NCI-H1436 treated with DMSO at 0.1 percent for 48 hours (cell line): ENCODE measurements around the gene TRIM52.
"Not testable (repeated sequence)": the region's sequence is repeated elsewhere in the genome, so short reads cannot be mapped to it uniquely, and the experiment has no call there.

Source experiments
- DNase-seq: peaks from one replicate; lab custom pipeline; 2025; lab: John Stamatoyannopoulos, UW

Gene TRIM52

DNA sequence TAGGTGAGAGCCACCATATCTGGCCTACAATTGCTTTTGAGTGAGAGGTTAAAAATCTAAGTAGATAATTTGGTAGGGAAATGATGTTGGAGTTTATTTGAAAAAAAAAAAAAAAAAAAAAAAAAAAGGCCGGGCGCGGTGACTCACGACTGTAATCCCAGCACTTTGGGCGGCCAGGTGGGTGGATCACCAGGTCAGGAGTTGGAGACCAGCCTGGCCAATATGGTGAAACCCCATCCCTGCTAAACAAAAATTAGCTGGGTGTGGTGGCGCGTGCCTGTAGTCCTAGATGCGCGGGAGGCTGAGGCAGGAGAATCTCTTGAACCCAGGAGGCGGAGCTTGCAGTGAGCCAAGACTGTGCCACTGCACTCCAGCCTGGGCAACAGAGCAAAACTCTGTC lies 46.7 kb downstream of the TRIM52 start:
- DNase-seq: not testable (repeated sequence)

DNA sequence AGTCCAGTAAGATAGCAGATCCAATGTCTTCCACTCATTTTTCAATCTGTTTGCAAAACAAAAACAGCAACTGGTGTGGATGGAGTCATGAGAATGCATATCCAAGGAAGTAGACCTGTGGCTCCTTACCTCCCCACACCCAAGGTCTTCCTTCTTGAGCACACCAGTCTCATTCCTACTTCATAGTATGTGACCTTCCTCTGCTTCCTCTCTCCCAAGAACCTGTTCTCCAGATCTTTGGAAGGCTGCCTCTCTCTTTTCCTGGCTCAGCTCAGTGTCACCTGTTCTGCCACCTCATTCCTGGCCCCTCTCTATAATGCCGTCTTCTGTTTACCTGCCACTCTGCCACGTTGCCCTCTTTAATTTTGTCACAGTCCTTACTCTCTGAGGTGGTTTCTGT lies 48.0 kb downstream of the TRIM52 start:
- no peak for DNase-seq

DNA sequence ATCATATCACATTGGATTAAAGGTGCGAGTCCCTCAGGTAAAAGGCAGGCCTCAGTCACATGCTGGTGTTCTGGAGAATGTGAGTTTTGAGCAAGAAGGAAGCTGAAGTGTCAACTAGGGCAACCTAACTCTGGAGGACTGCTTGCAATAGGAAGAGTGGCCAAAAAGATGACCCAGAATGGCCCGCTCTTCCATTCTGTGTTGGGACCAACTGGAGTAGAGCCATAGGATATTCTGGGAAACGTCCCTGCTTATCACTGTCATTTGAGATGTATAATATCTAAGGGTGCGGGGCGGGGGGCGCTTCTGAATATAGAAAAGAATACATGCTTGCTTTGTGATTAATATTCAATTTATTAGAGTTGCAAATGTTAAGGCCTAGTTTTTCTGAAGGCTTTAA lies 48.9 kb downstream of the TRIM52 start:
- DNase-seq: no peak

DNA sequence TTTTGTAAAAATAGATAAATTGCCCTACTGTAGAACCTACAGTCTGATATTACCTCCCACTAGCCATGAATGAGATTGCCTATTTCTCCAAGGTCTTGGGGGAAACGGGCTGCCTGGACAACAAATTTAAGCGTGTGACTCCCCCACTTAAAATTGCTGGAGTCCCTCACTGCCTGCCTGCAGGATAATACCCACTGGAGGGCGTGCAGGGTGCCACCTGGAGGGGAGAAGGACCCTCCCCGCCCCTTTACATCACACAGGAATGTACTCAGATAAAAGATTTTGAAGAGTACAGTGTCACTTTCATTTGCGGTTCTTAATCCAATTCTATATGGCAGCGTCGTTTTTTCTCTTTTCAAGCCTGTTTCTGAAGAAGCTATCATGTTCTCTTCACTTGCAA lies 49.7 kb downstream of the TRIM52 start:
- no peak for DNase-seq

DNA sequence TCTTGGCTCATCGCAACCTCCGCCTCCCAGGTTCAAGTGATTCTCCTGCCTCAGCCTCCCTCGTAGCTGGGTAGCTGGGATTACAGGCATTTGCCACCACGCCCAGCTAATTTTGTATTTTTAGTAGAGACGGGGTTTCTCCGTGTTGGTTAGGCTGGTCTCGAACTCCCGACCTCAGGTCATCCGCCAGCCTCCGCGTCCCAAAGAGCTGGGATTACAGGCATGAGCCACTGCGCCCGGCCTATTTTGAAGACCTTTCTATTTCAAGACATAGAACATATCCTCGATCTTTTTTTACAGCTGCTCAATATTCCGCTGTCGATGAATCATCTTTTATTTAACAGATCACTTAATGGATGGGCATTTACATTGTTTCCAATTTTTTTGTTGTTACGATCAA lies 50.2 kb downstream of the TRIM52 start:
- not testable (repeated sequence) for DNase-seq

DNA sequence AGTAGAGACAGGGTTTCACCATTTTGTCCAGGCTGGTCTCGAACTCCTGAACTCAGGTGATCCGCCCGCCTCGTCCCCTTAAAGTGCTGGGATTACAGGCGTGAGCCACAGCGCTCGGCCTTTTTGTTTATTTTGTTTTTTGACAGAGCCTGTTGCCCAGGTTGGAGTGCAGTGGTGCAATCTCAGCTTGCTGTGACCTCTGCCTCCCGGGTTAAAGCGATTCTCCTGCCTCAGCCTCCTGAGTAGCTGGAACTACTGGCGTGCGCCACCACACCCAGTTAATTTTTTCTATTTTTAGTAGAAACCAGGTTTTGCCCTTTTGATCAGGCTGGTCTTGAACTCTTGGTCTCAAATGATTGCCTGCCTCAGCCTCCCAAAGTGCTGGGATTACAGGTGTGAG lies 50.8 kb downstream of the TRIM52 start:
- DNase-seq: not testable (repeated sequence)

DNA sequence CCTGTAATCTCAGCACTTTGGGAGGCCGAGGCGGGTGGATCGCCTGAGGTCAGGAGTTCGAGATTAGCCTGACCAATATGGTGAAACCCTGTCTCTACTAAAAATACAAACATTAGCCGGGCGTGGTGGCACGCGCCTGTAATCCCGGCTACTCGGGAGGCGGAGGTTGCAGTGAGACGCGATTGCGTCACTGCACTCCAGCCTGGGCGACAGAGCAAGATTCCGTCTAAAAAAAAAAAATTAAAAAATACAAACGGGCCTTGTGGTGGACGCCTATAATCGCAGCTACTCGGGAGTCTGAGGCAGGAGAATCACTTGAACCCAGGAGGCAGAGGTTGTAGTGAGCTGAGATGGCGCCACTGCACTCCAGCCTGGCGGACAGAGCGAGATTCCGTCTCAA lies 51.9 kb downstream of the TRIM52 start:
- DNase-seq: not testable (repeated sequence)

DNA sequence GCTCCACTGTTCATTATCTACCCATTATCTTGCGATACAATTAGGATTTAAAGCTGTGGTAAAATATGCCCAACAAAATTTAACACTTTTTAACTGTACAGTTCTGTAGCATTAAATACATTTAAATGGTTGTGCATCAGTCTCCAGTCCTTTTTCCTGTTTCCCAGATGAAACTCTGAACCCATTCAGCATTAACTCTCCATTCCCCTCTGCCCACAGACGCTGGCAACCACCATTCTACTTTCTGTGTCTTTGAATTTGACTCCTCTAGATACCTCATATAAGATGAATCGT lies 53.0 kb downstream of the TRIM52 start:
- DNase-seq: no peak

DNA sequence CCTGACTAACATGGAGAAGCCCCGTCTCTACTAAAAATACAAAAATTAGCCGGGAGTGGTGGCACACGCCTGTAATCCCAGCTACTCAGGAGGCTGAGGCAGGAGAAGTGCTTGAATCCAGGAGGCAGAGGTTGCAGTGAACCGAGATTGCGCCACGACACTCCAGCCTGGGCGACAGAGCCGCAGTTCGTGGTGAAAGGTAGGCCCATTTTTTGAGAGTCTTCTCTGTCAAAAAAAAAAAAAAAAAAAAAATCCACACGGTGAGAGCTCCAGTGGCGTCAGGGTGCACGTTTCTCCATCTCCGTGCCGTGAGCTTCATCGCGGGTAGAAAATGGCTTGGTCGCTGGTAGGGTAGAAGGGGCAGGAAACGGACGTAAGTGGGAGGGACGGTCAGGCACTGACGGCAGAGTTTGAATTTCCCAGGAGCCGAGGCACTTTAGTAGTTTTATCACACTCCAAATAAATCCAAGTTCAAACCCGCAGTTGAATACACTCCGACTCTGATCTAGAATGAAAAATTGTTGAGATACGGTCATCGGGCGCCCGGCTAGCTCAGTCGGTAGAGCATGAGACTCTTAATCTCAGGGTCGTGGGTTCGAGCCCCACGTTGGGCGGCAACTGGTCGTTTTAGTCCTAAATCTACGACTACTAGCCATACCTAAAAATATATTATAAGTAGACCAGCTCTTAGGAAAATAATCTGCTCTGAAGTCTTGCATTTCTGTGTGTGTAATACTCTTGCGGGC lies 53.6 kb downstream of the TRIM52 start:
- no peak for DNase-seq

DNA sequence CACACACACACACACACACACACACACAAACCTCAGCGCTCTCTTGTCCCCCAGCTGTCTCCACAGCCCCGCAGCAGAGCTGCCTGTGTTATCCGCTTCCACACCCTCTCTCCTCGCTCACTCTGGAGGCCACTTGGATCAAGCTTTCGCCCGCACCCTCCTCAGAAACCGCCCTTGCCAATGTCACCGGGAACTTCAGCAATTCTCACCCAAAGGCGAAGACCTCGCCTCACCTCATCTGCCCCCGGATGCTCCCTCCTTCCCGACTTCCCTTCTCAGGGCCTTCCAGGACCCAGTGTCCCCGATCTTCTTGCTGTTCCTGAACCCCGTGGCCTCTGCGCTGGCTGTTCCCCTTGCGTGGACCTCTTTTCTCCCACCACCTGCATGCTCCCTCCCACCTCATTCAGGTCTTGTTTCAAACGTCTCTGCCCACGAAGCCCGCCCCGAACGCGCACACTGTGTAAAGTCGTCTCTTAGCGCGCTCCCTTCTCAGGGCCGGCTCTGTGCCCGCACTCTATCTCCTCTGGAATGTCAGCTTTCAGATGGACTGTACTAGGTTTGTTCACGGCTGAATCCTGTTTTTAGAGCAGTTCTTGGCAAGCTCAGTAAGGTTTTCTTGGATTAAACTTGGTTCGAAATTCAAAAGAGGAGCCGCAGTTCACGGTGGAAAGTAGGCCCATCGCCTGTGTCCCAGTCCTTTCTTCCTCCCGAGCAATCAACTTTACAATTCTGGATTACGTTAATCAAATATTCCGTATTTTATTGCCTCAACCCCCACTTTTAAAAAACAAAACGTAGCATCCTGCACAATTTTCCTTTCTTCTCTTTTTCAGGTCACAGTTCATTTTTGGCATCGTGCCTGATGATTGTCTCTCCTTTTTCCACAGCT lies 54.9 kb downstream of the TRIM52 start:
- DNase-seq: no peak
